ENCODE data around the gene TMBIM6.
"Not testable (repeated sequence)": the region's sequence is repeated elsewhere in the genome, so short reads cannot be mapped to it uniquely, and the experiment has no call there.

GRCh38 chr12:49734900-49735299 lies 6.5 kb upstream of the TMBIM6 start:
- TF ChIP-seq POLR2A, CTCF, POLR2AphosphoS5 (IDR thresholded peaks at IDR 0.05): not testable (repeated sequence)
